H9 (cell line): Measurements from ENCODE around the gene GSC2. TPM values are rescaled to one million over a fixed set of nuclear protein-coding genes. Genes with fewer than 3 reads are reported as not detected.

Experiments
- DNase-seq: peaks from one replicate; pipeline ENCODE4 v3.0.0-alpha.2; 2017
- H2AFZ ChIP-seq: one replicate; pipeline ENCODE4 v1.6.1; 2013; ENCODE audit warnings: mild to moderate bottlenecking, low read length, control low read depth, moderate library complexity
- H2AK5ac ChIP-seq: 2 replicates; pipeline ENCODE4 v1.6.1; 2013; ENCODE audit warnings: low read length, control low read depth, mixed read lengths; ENCODE audit not compliant: insufficient read length
- H2BK120ac ChIP-seq: one replicate; pipeline ENCODE4 v1.6.1; 2013; ENCODE audit warnings: low read depth, mild to moderate bottlenecking, low read length, control low read depth, inconsistent platforms; ENCODE audit not compliant: poor library complexity, severe bottlenecking
- H2BK12ac ChIP-seq: 2 replicates; pipeline ENCODE4 v1.6.1; 2013; ENCODE audit warnings: low read length, control low read depth, mixed read lengths, low read depth; ENCODE audit not compliant: insufficient read length
- H2BK15ac ChIP-seq: 2 replicates; pipeline ENCODE4 v1.6.1; 2013; ENCODE audit warnings: low read depth, low read length, control low read depth
- H2BK20ac ChIP-seq: one replicate; pipeline ENCODE4 v1.6.1; 2013; ENCODE audit warnings: low read depth, mild to moderate bottlenecking, low read length, control low read depth, inconsistent platforms; ENCODE audit not compliant: poor library complexity, severe bottlenecking
- H2BK5ac ChIP-seq: 2 replicates; pipeline ENCODE4 v1.6.1; 2013; ENCODE audit warnings: low read length, control low read depth, mixed read lengths; ENCODE audit not compliant: insufficient read length
- H3K14ac ChIP-seq: 2 replicates; pipeline ENCODE4 v1.6.1; 2013; ENCODE audit warnings: low read length, control low read depth; ENCODE audit not compliant: insufficient read depth
- H3K18ac ChIP-seq: 2 replicates; pipeline ENCODE4 v1.6.1; 2013; ENCODE audit warnings: low read depth, mild to moderate bottlenecking, mixed read lengths, low read length, control low read depth; ENCODE audit not compliant: insufficient read length
- H3K23ac ChIP-seq: 2 replicates; pipeline ENCODE4 v1.6.1; 2013; ENCODE audit warnings: low read length, control low read depth, mixed read lengths, low read depth; ENCODE audit not compliant: insufficient read length
- H3K23me2 ChIP-seq: 2 replicates; pipeline ENCODE4 v1.6.1; 2013; ENCODE audit warnings: low read depth, mild to moderate bottlenecking, mixed read lengths, low read length, control low read depth; ENCODE audit not compliant: insufficient read length, poor library complexity, severe bottlenecking
- H3K27ac ChIP-seq: 2 replicates; pipeline ENCODE4 v1.5.1; 2013; ENCODE audit warnings: low read length, control low read depth, mixed read lengths, low read depth; ENCODE audit not compliant: insufficient read length
- H3K27me3 ChIP-seq: 2 replicates; pipeline ENCODE4 v1.6.1; 2013; ENCODE audit warnings: low read length, control low read depth, inconsistent platforms; ENCODE audit not compliant: insufficient read depth
- H3K4ac ChIP-seq: 2 replicates; pipeline ENCODE4 v1.6.1; 2013; ENCODE audit warnings: low read depth, mild to moderate bottlenecking, control low read depth, inconsistent platforms, low read length, moderate library complexity
- H3K4me1 ChIP-seq: 2 replicates; pipeline ENCODE4 v1.6.1; 2013; ENCODE audit warnings: low read length, control low read depth, inconsistent platforms; ENCODE audit not compliant: insufficient read depth
- H3K4me2 ChIP-seq: 2 replicates; pipeline ENCODE4 v1.6.1; 2013; ENCODE audit warnings: low read length, control low read depth, mixed read lengths; ENCODE audit not compliant: insufficient read length, insufficient read depth
- H3K56ac ChIP-seq: 2 replicates; pipeline ENCODE4 v1.6.1; 2013; ENCODE audit warnings: low read depth, mild to moderate bottlenecking, mixed read lengths, low read length, control low read depth; ENCODE audit not compliant: insufficient read length
- H3K79me1 ChIP-seq: 2 replicates; pipeline ENCODE4 v1.6.1; 2013; ENCODE audit warnings: low read depth, mild to moderate bottlenecking, moderate library complexity, low read length, control low read depth, inconsistent platforms; ENCODE audit not compliant: insufficient read depth, poor library complexity, severe bottlenecking
- H3K79me2 ChIP-seq: 2 replicates; pipeline ENCODE4 v1.6.1; 2013; ENCODE audit warnings: low read length, control low read depth, inconsistent platforms; ENCODE audit not compliant: insufficient read depth
- H3K9ac ChIP-seq: 2 replicates; pipeline ENCODE4 v1.6.1; 2013; ENCODE audit warnings: low read length, control low read depth, mixed read lengths; ENCODE audit not compliant: insufficient read length; ENCODE audit errors: extremely low read depth
- H3K9me3 ChIP-seq: one replicate; pipeline ENCODE4 v1.6.1; 2013; ENCODE audit warnings: low read depth, low read length, inconsistent platforms; ENCODE audit not compliant: control insufficient read depth
- H3T11ph ChIP-seq: one replicate; pipeline ENCODE4 v1.6.1; 2013; ENCODE audit warnings: mild to moderate bottlenecking, low read length, control low read depth, inconsistent platforms
- H4K20me1 ChIP-seq: one replicate; pipeline ENCODE4 v1.6.1; 2013; ENCODE audit not compliant: control insufficient read depth, insufficient read length, insufficient read depth
- H4K5ac ChIP-seq: 2 replicates; pipeline ENCODE4 v1.6.1; 2013; ENCODE audit warnings: low read depth, mild to moderate bottlenecking, mixed read lengths, low read length, control low read depth; ENCODE audit not compliant: insufficient read length
- H4K8ac ChIP-seq: replicated peaks from 2 replicates; pipeline ENCODE4 v1.6.1; 2013; ENCODE audit warnings: low read length, control low read depth, mixed read lengths, low read depth; ENCODE audit not compliant: insufficient read length
- H4K91ac ChIP-seq: 2 replicates; pipeline ENCODE4 v1.6.1; 2013; ENCODE audit warnings: low read depth, mild to moderate bottlenecking, moderate library complexity, mixed read lengths, low read length, control low read depth; ENCODE audit not compliant: insufficient read length
- H3K27ac Mint-ChIP-seq, 3 experiments: 2 replicates in 2 of 3; 3 replicates in 1 of 3; pipeline ENCODE4 v1.8.0; 2020 to 2021; ENCODE audit warnings: mixed read lengths in 3 of 3, mild to moderate bottlenecking in 1 of 3, moderate library complexity in 1 of 3
- H3K27me3 Mint-ChIP-seq: 2 replicates; pipeline ENCODE4 v1.8.0; 2021; ENCODE audit warnings: low read depth, mild to moderate bottlenecking, moderate library complexity, mixed read lengths
- H3K36me3 Mint-ChIP-seq, 3 experiments: 2 replicates in 2 of 3; 3 replicates in 1 of 3; pipeline ENCODE4 v1.8.0; 2020 to 2021; ENCODE audit warnings: low read depth in 3 of 3, mixed read lengths in 3 of 3; ENCODE audit not compliant: insufficient read depth in 1 of 3
- H3K4me1 Mint-ChIP-seq, 2 experiments: 2 replicates each; pipeline ENCODE4 v1.8.0; 2020; ENCODE audit warnings: mixed read lengths in 2 of 2
- H3K4me3 Mint-ChIP-seq, 2 experiments: 2 replicates in 1 of 2; 3 replicates in 1 of 2; pipeline ENCODE4 v1.8.0; 2020 to 2021; ENCODE audit warnings: mild to moderate bottlenecking in 2 of 2, mixed read lengths in 2 of 2, moderate library complexity in 1 of 2
- H3K9me3 Mint-ChIP-seq, 2 experiments: 2 replicates in 1 of 2; 3 replicates in 1 of 2; pipeline ENCODE4 v1.8.0; 2020; ENCODE audit warnings: mild to moderate bottlenecking in 2 of 2, mixed read lengths in 2 of 2, moderate library complexity in 1 of 2
- CTCF ChIP-seq: fragments of 200-600 bp; sonication (generic); conservative IDR thresholded peaks from 3 replicates; pipeline ENCODE4 v1.8.0; 2021; ENCODE audit warnings: antibody characterized with exemption, mild to moderate bottlenecking
- WGBS: extraction: QIAGEN DNeasy Blood & Tissue Kit; methylation state at CpG from one replicate; pipeline ENCODE4 v1.1.7; 2013; ENCODE audit warnings: missing lambda C conversion rate, low lambda C conversion rate, mixed read lengths; ENCODE audit not compliant: insufficient read length; ENCODE audit errors: extremely low coverage; 5-methylcytosine and 5-hydroxymethylcytosine counted together
- total RNA-seq: library from RNA; stranded (reverse); gene quantifications from 2 replicates; pipeline ENCODE4 v1.2.1, GENCODE V29; 2021

Gene GSC2
- total RNA-seq, 1 experiment from 2014 or later: 0.22 TPM

GRCh38 chr22:19182472-19183157 lies 32.5 kb upstream of the GSC2 start:
- Histone ChIP-seq H3K79me2 (no peaks in the 10 kb centered on the region), H2BK5ac (no peak overlapping the region), H4K5ac (no peak overlapping the region), H3K23me2 (peaks cover 5% of the 10 kb centered on the region), H2BK20ac (no peak overlapping the region), H3K4ac (no peak overlapping the region), H3K27me3 (no peaks in the 10 kb centered on the region), H2BK120ac (no peak overlapping the region), H4K8ac (no peak overlapping the region), H3K9ac (no peak overlapping the region), H3K14ac (no peak overlapping the region), H3K23ac (no peak overlapping the region), H2BK15ac (no peak overlapping the region), H2BK12ac (no peak overlapping the region), H4K20me1 (no peaks in the 10 kb centered on the region), H4K91ac (no peak overlapping the region), H3K79me1 (no peaks in the 10 kb centered on the region), H3K56ac (no peak overlapping the region), H2AFZ (no peak overlapping the region), H3K4me1 (no peaks in the 10 kb centered on the region; the same call in 1 of the 2 replicates), H3T11ph (no peak overlapping the region), H3K27ac (no peak overlapping the region), H3K9me3 (no peaks in the 10 kb centered on the region), H3K4me2 (no peak overlapping the region), H3K18ac (no peak overlapping the region), H2AK5ac (no peak overlapping the region)
- Mint-ChIP-seq H3K27ac (peak overlapping the region in 2 of 3 experiments; percentile 23 to 67; a peak in 2 of 7 replicates), H3K36me3 (0 out of 7 replicates have a peak, but pooled peaks cover 0 to 2% (median 0%) of the 10 kb centered on the region in 3 experiments), H3K27me3 (no peaks in the 10 kb centered on the region), H3K4me3 (no peak overlapping the region), H3K4me1 (peaks cover 12 to 14% of the 10 kb centered on the region in 2 experiments), H3K9me3 (no peaks in the 10 kb centered on the region)
- TF ChIP-seq CTCF: no peak
- no peak for DNase-seq
- WGBS: no CpG with 5 or more reads among the region's 9 CpGs
